HG02943 (cell line): ENCODE results near the gene ADD3.

ENCODE experiments used
- ATAC-seq: cut with Tn5 transposase; IDR thresholded peaks from one replicate; pipeline ENCODE4 v1.9.1; 2021; ENCODE audit warnings: mild to moderate bottlenecking, low read depth, moderate library complexity; ENCODE audit not compliant: unreplicated experiment

Gene ADD3

GRCh38 chr10:110058212-110058611 lies 50.4 kb downstream of the ADD3 start:
- ATAC-seq: no peak

- ATAC-seq: no peak
Observed at GRCh38 chr10:110059925-110060324, 52.1 kb downstream of the ADD3 start.

GRCh38 chr10:110061687-110062086 lies 53.9 kb downstream of the ADD3 start:
- no peak for ATAC-seq

DNA sequence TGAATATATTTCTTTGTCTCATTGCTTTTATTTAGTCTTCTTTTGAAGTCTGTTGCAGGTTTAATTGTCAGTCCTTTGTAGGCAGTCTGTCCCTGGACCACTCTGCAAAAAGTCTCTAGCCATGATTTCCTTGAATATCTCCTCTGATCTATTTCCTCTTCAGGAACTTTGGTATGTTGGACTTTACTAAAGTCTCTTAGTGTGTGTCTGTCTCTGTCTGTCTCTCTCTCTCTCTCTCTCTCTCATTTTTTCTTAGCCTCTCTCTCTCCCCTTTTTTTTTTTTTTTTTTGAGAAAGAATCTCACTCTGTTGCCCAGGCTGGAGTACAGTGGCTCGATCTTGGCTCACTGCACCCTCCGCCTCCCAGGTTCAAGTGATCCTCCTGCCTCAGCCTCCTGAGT lies 57.5 kb downstream of the ADD3 start:
- ATAC-seq: no peak

DNA sequence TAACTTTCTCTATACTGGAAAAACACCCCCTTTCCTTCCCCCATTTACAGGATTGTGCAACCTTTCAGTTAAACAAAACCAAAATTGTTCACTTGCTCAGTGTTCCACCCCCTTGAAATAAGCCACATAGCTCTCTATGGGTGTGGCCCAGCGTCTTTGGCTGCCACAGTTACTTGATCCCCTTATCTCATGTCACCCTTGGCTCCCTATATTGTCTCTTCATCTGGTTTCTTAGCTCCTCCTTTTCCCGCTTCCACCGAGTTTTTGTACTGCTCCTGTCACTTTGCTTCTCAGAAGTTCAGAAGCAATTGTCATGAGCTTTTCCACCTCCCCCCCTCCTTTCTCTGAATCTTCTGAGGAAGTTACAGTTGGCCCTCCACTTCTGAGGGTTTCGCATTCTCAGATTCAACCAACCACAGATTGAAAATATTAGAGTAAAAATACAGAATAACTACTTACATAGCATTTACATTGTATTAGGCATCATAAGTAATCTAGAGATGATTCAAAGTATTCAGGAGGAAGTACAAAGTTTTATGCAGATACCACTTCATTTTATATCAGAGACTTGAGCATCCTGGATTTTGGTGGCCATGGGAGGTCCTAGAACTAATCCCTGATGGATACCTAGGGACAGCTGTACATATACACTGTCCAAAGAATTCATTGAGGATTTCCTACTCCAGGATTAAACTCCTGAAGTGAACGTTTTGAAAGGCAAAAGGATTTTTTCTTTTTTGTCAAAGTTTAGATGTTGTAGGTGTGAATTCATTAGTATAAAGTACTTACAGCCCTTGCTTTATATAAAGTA lies 60.4 kb downstream of the ADD3 start:
- ATAC-seq: peak; percentile 58

GRCh38 chr10:110068780-110069179 lies 61.0 kb downstream of the ADD3 start:
- ATAC-seq: no peak

GRCh38 chr10:110069502-110069982 lies 61.8 kb downstream of the ADD3 start:
- peak; percentile 52 for ATAC-seq

DNA sequence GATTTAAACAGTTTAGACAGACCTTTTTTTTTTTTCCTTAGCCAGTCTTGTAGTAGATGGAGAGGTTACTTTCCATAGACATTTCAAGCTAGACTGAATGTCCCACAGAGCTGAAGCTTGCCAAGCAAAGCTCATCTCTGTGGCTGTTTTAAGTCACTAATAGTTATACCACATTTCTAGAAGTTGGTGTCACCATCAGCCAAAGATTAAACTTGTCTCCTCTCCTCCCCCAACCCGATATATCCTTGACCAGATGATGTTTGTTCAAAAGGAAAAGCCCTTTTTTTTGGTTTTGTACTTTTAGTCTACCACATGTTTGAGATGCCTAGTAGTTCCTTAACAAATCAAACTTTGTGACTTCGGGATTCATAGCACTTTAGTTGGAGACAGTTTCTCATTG lies 66.1 kb downstream of the ADD3 start:
- no peak for ATAC-seq

DNA sequence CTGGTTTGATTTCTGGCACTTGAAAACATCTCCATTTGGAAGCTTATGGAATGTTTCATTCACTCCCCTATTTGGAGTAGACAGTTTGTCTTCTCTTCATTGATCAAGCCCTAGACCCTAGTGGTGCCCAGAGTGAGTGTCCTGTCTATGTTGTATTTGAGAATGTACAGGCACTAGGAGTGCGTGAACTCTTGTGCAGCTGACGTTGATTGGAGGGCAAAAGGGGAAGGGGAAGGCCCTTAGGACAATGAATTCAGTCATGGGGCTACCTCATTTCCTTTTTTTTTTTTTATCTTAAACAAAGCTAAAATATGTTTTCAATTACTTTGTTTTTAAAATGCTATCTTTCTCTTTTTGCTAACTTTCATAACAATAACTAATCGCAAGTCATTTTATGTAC lies 66.5 kb downstream of the ADD3 start:
- ATAC-seq: no peak

- ATAC-seq: no peak
Observed at GRCh38 chr10:110074758-110075671, 67.2 kb downstream of the ADD3 start.

DNA sequence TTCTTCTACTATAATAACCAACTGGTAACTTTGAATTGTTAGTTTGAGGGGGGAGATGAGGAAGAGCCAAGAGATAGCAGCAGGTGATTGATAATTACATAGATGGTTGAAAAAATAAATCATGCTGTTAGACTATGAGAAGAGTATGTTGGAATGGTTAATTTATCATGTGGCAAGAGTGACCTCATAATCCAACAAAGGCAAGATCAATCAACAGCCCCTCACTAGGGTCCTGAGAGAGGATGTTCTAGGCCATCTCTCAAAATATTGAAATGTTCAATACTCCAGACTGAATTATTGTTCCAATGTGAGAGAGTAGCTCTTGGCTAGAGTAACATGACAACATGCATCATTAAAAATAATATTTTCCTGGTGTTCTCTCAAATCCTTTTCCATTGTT lies 67.9 kb downstream of the ADD3 start:
- ATAC-seq: no peak

- ATAC-seq: peak; percentile 63
Observed at GRCh38 chr10:110076559-110077318, 69.0 kb downstream of the ADD3 start.

- no peak for ATAC-seq
Observed at GRCh38 chr10:110077436-110078130, 69.8 kb downstream of the ADD3 start.

DNA sequence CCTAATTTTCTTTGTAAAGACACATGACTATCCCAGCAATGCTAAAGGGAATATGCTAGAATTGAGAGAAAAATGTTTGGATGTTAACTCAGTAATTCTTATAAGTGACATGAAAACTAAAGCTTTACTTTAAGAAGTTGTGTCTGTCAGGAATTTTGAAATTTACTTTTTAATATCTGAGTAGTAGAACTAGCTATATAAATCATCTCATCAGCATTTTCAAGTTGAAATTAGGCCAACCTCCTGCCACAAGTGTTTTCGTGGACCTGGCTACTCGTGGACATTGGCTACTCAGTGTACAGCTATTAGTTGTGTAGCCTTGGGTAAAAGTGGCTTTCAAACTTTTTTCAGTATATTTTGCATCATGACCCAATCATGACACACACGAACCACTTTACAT lies 70.5 kb downstream of the ADD3 start:
- no peak for ATAC-seq

DNA sequence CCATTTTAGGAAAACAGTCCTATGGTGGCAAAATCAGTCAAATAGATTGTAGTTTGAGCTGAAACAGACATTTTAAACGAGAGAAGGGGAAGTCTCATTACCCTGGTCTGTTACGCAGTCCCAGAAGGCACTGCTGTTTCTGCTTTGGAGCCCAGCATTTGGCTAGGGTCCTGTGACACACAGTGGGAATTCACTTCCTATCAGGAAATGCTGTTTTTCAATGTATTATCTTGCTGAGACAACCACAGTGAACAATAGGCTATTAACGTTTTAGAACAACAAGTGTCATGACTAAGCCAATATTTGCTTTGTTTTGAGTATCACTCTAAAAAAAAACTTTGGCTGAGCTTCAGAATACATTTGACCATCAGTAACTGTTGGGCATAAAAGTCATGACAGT lies 74.1 kb downstream of the ADD3 start:
- ATAC-seq: no peak

DNA sequence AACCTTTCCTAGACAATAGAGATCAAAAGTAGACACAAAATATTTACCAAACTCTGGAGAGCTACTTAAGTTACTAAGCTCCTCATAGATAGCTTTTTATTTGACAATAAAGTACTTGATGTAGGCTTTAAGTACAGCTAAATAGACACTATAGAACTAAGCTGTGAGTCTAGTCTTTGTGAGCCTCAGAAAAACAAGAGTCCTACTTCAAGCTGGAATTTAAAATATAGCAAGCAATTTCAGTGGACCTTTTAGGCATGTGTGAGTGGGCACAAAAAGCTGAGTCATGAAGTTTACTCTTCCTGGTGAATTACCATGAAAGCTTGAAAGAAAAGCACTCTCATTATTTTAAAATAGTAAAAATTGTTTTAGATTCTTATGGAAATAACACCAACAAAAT lies 76.1 kb downstream of the ADD3 start:
- ATAC-seq: no peak

GRCh38 chr10:110087682-110088081 lies 79.9 kb downstream of the ADD3 start:
- no peak for ATAC-seq

DNA sequence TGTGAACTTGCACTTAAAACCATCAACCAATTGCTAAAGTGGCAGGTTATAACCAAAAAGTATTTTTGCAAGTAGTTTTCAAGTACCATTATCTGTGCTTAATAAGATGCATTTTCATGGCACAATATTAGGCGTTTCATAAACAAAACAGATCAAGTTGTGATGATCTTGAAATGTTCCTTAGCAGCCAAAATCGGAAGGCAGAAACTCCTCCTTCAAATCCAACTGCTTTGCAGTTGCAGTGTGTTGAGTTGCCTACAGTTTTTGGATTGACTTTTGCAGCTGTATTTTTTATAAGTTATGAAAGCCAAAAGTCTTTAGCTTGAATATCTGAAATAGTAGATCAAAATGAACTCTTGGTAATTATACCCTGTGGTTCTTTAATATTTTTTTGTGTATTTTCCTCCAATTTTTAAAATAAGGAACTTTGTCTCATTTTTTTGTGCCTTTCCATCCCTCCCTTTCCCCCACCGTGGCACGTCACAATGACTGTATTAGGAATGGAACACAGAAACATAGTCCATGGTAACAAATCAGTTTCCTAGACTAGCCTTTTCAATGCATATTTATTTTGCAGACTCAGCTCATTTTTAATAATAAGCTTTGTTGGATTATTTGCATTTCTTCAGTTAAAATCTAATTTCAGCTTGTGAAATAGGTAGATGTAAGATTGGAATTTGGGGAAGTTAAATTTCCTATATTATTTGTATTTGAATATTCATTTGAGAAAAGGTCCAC lies 80.8 kb downstream of the ADD3 start:
- ATAC-seq: no peak

GRCh38 chr10:110091830-110092229 lies 84.0 kb downstream of the ADD3 start:
- no peak for ATAC-seq
